HEK293 (cell line): ENCODE results near the gene BBS10.

ENCODE experiments used
- CTCF ChIA-PET: fragments of 350-600 bp; formaldehyde crosslinking; extraction: SDS; loops from one replicate; lab custom pipeline; 2021; ENCODE audit warnings: antibody characterized with exemption; lab: Yijun Ruan, JAX
- POLR2A ChIA-PET: fragments of 300-600 bp; formaldehyde crosslinking; extraction: SDS; loops from one replicate; lab custom pipeline; 2020; ENCODE audit warnings: antibody characterized with exemption, inconsistent platforms; lab: Yijun Ruan, JAX
- H3K27ac ChIP-seq: fragments of 200-500 bp; sonication (Bioruptor generic); 2 replicates; pipeline ENCODE4 v1.5.1; 2014; ENCODE audit warnings: low read depth, low read length, control low read depth, inconsistent platforms; ENCODE audit errors: extremely low read depth
- H3K36me3 ChIP-seq, 2 experiments: fragments of 200-500 bp in 1 of 2; sonication (Bioruptor generic) in 1 of 2; 1 replicate in 1 of 2; 2 replicates in 1 of 2; pipeline ENCODE4 v1.5.1; 2014 to 2017; ENCODE audit warnings: inconsistent platforms in 2 of 2, low read length in 2 of 2; ENCODE audit not compliant: control insufficient read depth in 2 of 2, insufficient read depth in 1 of 2
- H3K4me1 ChIP-seq: fragments of 200-500 bp; sonication (Bioruptor generic); 2 replicates; pipeline ENCODE4 v1.5.1; 2014; ENCODE audit warnings: mild to moderate bottlenecking, low read length, inconsistent platforms; ENCODE audit not compliant: control insufficient read depth, insufficient read depth
- H3K4me3 ChIP-seq: 2 replicates; pipeline ENCODE4 v1.5.1; 2011; ENCODE audit warnings: low read depth, mild to moderate bottlenecking, control low read depth, low read length, moderate library complexity
- H3K9me3 ChIP-seq: fragments of 200-500 bp; sonication (Bioruptor generic); 2 replicates; pipeline ENCODE4 v1.5.1; 2014; ENCODE audit warnings: low read depth, low read length, inconsistent platforms; ENCODE audit not compliant: control insufficient read depth, insufficient read depth
- EGR2 ChIP-seq: fragments of 450-650 bp; formaldehyde crosslinking; IDR thresholded peaks from 2 replicates; pipeline ENCODE4 v1.5.1; 2016; ENCODE audit warnings: low read depth, missing biosample characterization, missing genetic modification characterization
- HOXC10 ChIP-seq: sonication (generic); formaldehyde crosslinking; IDR thresholded peaks from 2 replicates; pipeline ENCODE4 v1.8.1; 2023; ENCODE audit warnings: mild to moderate bottlenecking, missing genetic modification reagents
- KLF9 ChIP-seq: fragments of 450-650 bp; formaldehyde crosslinking; IDR thresholded peaks from 2 replicates; pipeline ENCODE4 v1.5.1; 2016; ENCODE audit warnings: missing biosample characterization, missing genetic modification characterization, low read depth
- REST ChIP-seq: fragments of 450-650 bp; formaldehyde crosslinking; IDR thresholded peaks from 2 replicates; pipeline ENCODE4 v1.5.1; 2016; ENCODE audit warnings: missing biosample characterization, missing genetic modification characterization
- SALL2 ChIP-seq: fragments of 450-650 bp; formaldehyde crosslinking; IDR thresholded peaks from 2 replicates; pipeline ENCODE4 v1.5.0; 2017; ENCODE audit warnings: missing biosample characterization, mild to moderate bottlenecking, missing genetic modification characterization, borderline replicate concordance
- TCF7L2 ChIP-seq: IDR thresholded peaks from 2 replicates; pipeline ENCODE4 v1.6.1; 2011; ENCODE audit warnings: low read depth, mild to moderate bottlenecking, inconsistent platforms, low read length, moderate library complexity, borderline replicate concordance
- ZBTB10 ChIP-seq: fragments of 450-650 bp; formaldehyde crosslinking; IDR thresholded peaks from 2 replicates; pipeline ENCODE4 v1.5.1; 2016; ENCODE audit warnings: missing biosample characterization, missing genetic modification characterization
- ZBTB11 ChIP-seq: fragments of 450-650 bp; formaldehyde crosslinking; conservative IDR thresholded peaks from 2 replicates; pipeline ENCODE4 v1.5.1; 2016; ENCODE audit warnings: low read depth, missing biosample characterization, missing genetic modification characterization
- ZBTB17 ChIP-seq: fragments of 450-650 bp; formaldehyde crosslinking; IDR thresholded peaks from 2 replicates; pipeline ENCODE4 v1.5.1; 2016; ENCODE audit warnings: missing biosample characterization, missing genetic modification characterization
- ZFP3 ChIP-seq: fragments of 450-650 bp; formaldehyde crosslinking; IDR thresholded peaks from 2 replicates; pipeline ENCODE4 v1.5.1; 2016; ENCODE audit warnings: low read depth, missing biosample characterization, missing genetic modification characterization
- ZFP37 ChIP-seq: fragments of 450-650 bp; formaldehyde crosslinking; IDR thresholded peaks from 2 replicates; pipeline ENCODE4 v1.5.1; 2016; ENCODE audit warnings: missing biosample characterization, missing genetic modification characterization
- ZNF10 ChIP-seq: fragments of 450-650 bp; formaldehyde crosslinking; IDR thresholded peaks from 2 replicates; pipeline ENCODE4 v1.5.1; 2017; ENCODE audit warnings: missing biosample characterization, missing genetic modification characterization
- ZNF146 ChIP-seq: fragments of 450-650 bp; formaldehyde crosslinking; IDR thresholded peaks from 2 replicates; pipeline ENCODE4 v1.5.1; 2016; ENCODE audit warnings: missing biosample characterization, missing genetic modification characterization
- ZNF211 ChIP-seq: fragments of 450-650 bp; formaldehyde crosslinking; IDR thresholded peaks from 2 replicates; pipeline ENCODE4 v1.5.1; 2016; ENCODE audit warnings: low read depth, missing biosample characterization, missing genetic modification characterization
- ZNF214 ChIP-seq: fragments of 450-650 bp; formaldehyde crosslinking; IDR thresholded peaks from 2 replicates; pipeline ENCODE4 v1.5.1; 2017; ENCODE audit warnings: missing biosample characterization, mild to moderate bottlenecking, missing genetic modification characterization, borderline replicate concordance
- ZNF558 ChIP-seq: fragments of 450-650 bp; formaldehyde crosslinking; IDR thresholded peaks from 2 replicates; pipeline ENCODE4 v1.5.1; 2016; ENCODE audit warnings: missing biosample characterization, missing genetic modification characterization
- ZNF571 ChIP-seq: fragments of 450-650 bp; formaldehyde crosslinking; IDR thresholded peaks from 2 replicates; pipeline ENCODE4 v1.5.0; 2017; ENCODE audit warnings: missing biosample characterization, missing genetic modification characterization
- ZNF610 ChIP-seq: fragments of 450-650 bp; formaldehyde crosslinking; IDR thresholded peaks from 2 replicates; pipeline ENCODE4 v1.5.1; 2016; ENCODE audit warnings: missing biosample characterization, missing genetic modification characterization, borderline replicate concordance
- ZNF629 ChIP-seq: fragments of 450-650 bp; formaldehyde crosslinking; IDR thresholded peaks from 2 replicates; pipeline ENCODE4 v1.5.1; 2017; ENCODE audit warnings: missing biosample characterization, missing genetic modification characterization
- ZNF645 ChIP-seq: fragments of 450-650 bp; formaldehyde crosslinking; IDR thresholded peaks from 2 replicates; pipeline ENCODE4; 2016; ENCODE audit warnings: missing biosample characterization, missing genetic modification characterization
- ZNF664 ChIP-seq: fragments of 450-650 bp; formaldehyde crosslinking; IDR thresholded peaks from 2 replicates; pipeline ENCODE4 v1.5.1; 2016; ENCODE audit warnings: missing biosample characterization, missing genetic modification characterization
- ZNF701 ChIP-seq: fragments of 450-650 bp; formaldehyde crosslinking; IDR thresholded peaks from 2 replicates; pipeline ENCODE4 v1.5.1; 2016; ENCODE audit warnings: missing biosample characterization, missing genetic modification characterization
- ZNF776 ChIP-seq: fragments of 450-650 bp; formaldehyde crosslinking; IDR thresholded peaks from 2 replicates; pipeline ENCODE4 v1.5.0; 2017; ENCODE audit warnings: missing biosample characterization, missing genetic modification characterization, borderline replicate concordance
- ZNF837 ChIP-seq: fragments of 450-650 bp; formaldehyde crosslinking; IDR thresholded peaks from 2 replicates; pipeline ENCODE4 v1.5.1; 2016; ENCODE audit warnings: missing biosample characterization, missing genetic modification characterization
- ZSCAN23 ChIP-seq: fragments of 450-650 bp; formaldehyde crosslinking; IDR thresholded peaks from 2 replicates; pipeline ENCODE4 v1.5.1; 2016; ENCODE audit warnings: missing biosample characterization, missing genetic modification characterization

BBS10 gene

GRCh38 chr12:76300297-76300665 is 47.9 kb downstream of the BBS10 start:
- H3K4me1 ChIP-seq = no peaks in the 10 kb centered on the region
- no peak overlapping the region for H3K4me3 ChIP-seq
- no peaks in the 10 kb centered on the region for H3K36me3 ChIP-seq
- ChIA-PET POLR2A (no interaction called here), CTCF (no interaction called here)
- no peak for TF ChIP-seq ZNF211 (tag by site-specific recombination)
- TF ChIP-seq ZNF629 (tag by site-specific recombination) = no peak
- no peak for TF ChIP-seq ZNF571 (tag by site-specific recombination)
- no peak for TF ChIP-seq ZNF610
- TF ChIP-seq ZFP37 (tag by site-specific recombination) = no peak
- no peak for TF ChIP-seq ZNF645 (tag by site-specific recombination)
- TF ChIP-seq ZFP3 (tag by site-specific recombination) = no peak
- no peak for TF ChIP-seq EGR2 (tag by site-specific recombination)
- TF ChIP-seq ZNF776 (tag by site-specific recombination) = no peak
- TF ChIP-seq ZNF664 (tag by site-specific recombination) = no peak
- no peak for TF ChIP-seq ZSCAN23 (tag by site-specific recombination)
- TF ChIP-seq ZNF10 (tag by site-specific recombination) = no peak
- TF ChIP-seq TCF7L2 = no peak
- no peak for TF ChIP-seq ZNF146 (tag by site-specific recombination)
- no peak for TF ChIP-seq ZBTB17 (tag by site-specific recombination)
- TF ChIP-seq KLF9 (tag by site-specific recombination) = no peak
- no peaks in the 10 kb centered on the region for H3K9me3 ChIP-seq
- no peak overlapping the region for H3K27ac ChIP-seq

- Histone ChIP-seq H3K4me3 (no peak overlapping the region), H3K9me3 (no peaks in the 10 kb centered on the region), H3K27ac (no peak overlapping the region)
- POLR2A ChIA-PET = no interaction called here
- TF ChIP-seq ZNF837 (tag by site-specific recombination) (no peak), HOXC10 (CRISPR knock-in tag) (no peak), ZNF558 (tag by site-specific recombination) (no peak), ZBTB10 (no peak), ZBTB11 (tag by site-specific recombination) (no peak), ZNF701 (tag by site-specific recombination) (no peak), ZNF214 (no peak), REST (tag by site-specific recombination) (no peak), SALL2 (tag by site-specific recombination) (no peak)
- TF ChIP-seq, all 188 proteins: peak for 0
- CTCF ChIA-PET = no interaction called here
- H3K4me1 ChIP-seq = no peaks in the 10 kb centered on the region
- H3K36me3 ChIP-seq = no peaks in the 10 kb centered on the region
These were observed 48.5 kb downstream of the BBS10 start for GRCh38 chr12:76299536-76300296.
